Measurements from ENCODE around the gene MBP.

MBP gene

GRCh38 chr18:77061946-77062517 lies 70.6 kb downstream of the MBP start:
- no peak overlapping the region for H3K4me3 ChIP-seq (ENCODE audit: low read depth, low read length)
- DNase-seq (ENCODE audit: low read depth): no peak
- TF ChIP-seq CTCF (IDR thresholded peaks at IDR 0.05; ENCODE audit: control insufficient read depth, extremely low read depth, insufficient read depth): no peak

GRCh38 chr18:77061281-77061945 lies 71.2 kb downstream of the MBP start:
- TF ChIP-seq CTCF (IDR thresholded peaks at IDR 0.05; ENCODE audit: control insufficient read depth, extremely low read depth, insufficient read depth): no peak
- no peak overlapping the region for H3K4me3 ChIP-seq (ENCODE audit: low read depth, low read length)
- DNase-seq (ENCODE audit: low read depth): no peak

GRCh38 chr18:77060151-77060550 lies 72.4 kb downstream of the MBP start:
- H3K4me3 ChIP-seq (ENCODE audit: low read depth, low read length): no peak overlapping the region
- no peak for TF ChIP-seq CTCF (IDR thresholded peaks at IDR 0.05; ENCODE audit: control insufficient read depth, extremely low read depth, insufficient read depth)
- DNase-seq (ENCODE audit: low read depth): no peak

- no peak overlapping the region for H3K4me3 ChIP-seq (ENCODE audit: low read depth, low read length)
- peak; percentile 56 for TF ChIP-seq CTCF (IDR thresholded peaks at IDR 0.05; ENCODE audit: control insufficient read depth, extremely low read depth, insufficient read depth)
- peak; percentile 45 for DNase-seq (ENCODE audit: low read depth)
These were observed 73.2 kb downstream of the MBP start for GRCh38 chr18:77059294-77059916.

- no peak for DNase-seq (ENCODE audit: low read depth)
- TF ChIP-seq CTCF (IDR thresholded peaks at IDR 0.05; ENCODE audit: control insufficient read depth, extremely low read depth, insufficient read depth): no peak
These were observed 74.2 kb downstream of the MBP start for GRCh38 chr18:77058290-77058835.

GRCh38 chr18:77057006-77057395 lies 75.6 kb downstream of the MBP start:
- no peak for DNase-seq (ENCODE audit: low read depth)
- no peak for TF ChIP-seq CTCF (IDR thresholded peaks at IDR 0.05; ENCODE audit: control insufficient read depth, extremely low read depth, insufficient read depth)
- H3K4me3 ChIP-seq (ENCODE audit: low read depth, low read length): no peak overlapping the region

More at GRCh38 chr18:77058290-77058835, 74.2 kb downstream of the MBP start:
- no peak overlapping the region for H3K4me3 ChIP-seq (ENCODE audit: low read depth, low read length)
